Liver (tissue), 9 donors: ENCODE data around the gene ARHGAP23. TPM values are rescaled to one million over a fixed set of nuclear protein-coding genes. Genes with fewer than 3 reads are reported as not detected.

Experiments
- DNase-seq: peaks from one replicate; pipeline ENCODE4 v3.0.0-alpha.2; 2017; ENCODE audit warnings: low spot score
- H3K27ac ChIP-seq, 2 donors: one replicate each; pipeline ENCODE4 v1.7.0; 2013; ENCODE audit warnings: inconsistent platforms in 2 of 2, low read length in 2 of 2, control low read depth in 1 of 2, low read depth in 1 of 2, mild to moderate bottlenecking in 1 of 2
- H3K27me3 ChIP-seq, 4 donors: one replicate each; pipeline versions ENCODE4 v1.6.1 to v1.7.0; 2013; ENCODE audit warnings: low read length in 3 of 4, inconsistent platforms in 1 of 4, mild to moderate bottlenecking in 1 of 4, moderate library complexity in 1 of 4; ENCODE audit not compliant: control insufficient read depth in 4 of 4, insufficient read depth in 4 of 4
- H3K36me3 ChIP-seq, 4 donors: one replicate each; pipeline versions ENCODE4 v1.6.1 to v1.7.0; 2013; ENCODE audit warnings: low read length in 3 of 4, mild to moderate bottlenecking in 3 of 4, low read depth in 1 of 4, moderate library complexity in 1 of 4; ENCODE audit not compliant: control insufficient read depth in 4 of 4, insufficient read depth in 3 of 4
- H3K4me1 ChIP-seq, 4 donors: one replicate each; pipeline versions ENCODE4 v1.6.1 to v1.7.0; 2013; ENCODE audit warnings: low read length in 3 of 4, mild to moderate bottlenecking in 3 of 4, moderate library complexity in 1 of 4; ENCODE audit not compliant: control insufficient read depth in 4 of 4, insufficient read depth in 4 of 4
- H3K4me3 ChIP-seq, 3 donors: one replicate each; pipeline versions ENCODE4 v1.6.1 to v1.7.0; 2013; ENCODE audit warnings: low read length in 3 of 3, control low read depth in 1 of 3, low read depth in 1 of 3, mild to moderate bottlenecking in 1 of 3
- H3K9ac ChIP-seq, 2 donors: one replicate each; pipeline ENCODE4 v1.7.0; 2013; ENCODE audit warnings: low read length in 2 of 2, mild to moderate bottlenecking in 2 of 2, moderate library complexity in 2 of 2, control low read depth in 1 of 2, low read depth in 1 of 2
- H3K9me3 ChIP-seq, 4 donors: one replicate each; pipeline versions ENCODE4 v1.6.1 to v1.7.0; 2013; ENCODE audit warnings: low read length in 3 of 4; ENCODE audit not compliant: control insufficient read depth in 4 of 4
- EGR1 ChIP-seq, 2 donors: IDR thresholded peaks; 2 replicates each; pipeline ENCODE4 v1.6.1; 2016 to 2018; ENCODE audit warnings: antibody characterized with exemption in 2 of 2, low read depth in 2 of 2
- FOXA2 ChIP-seq: IDR thresholded peaks from 2 replicates; pipeline ENCODE4 v1.6.1; 2016; ENCODE audit warnings: antibody characterized with exemption
- GABPA ChIP-seq, 2 donors: IDR thresholded peaks in 1 of 2; conservative IDR thresholded peaks in 1 of 2; 2 replicates each; pipeline ENCODE4 v1.6.1; 2016; ENCODE audit warnings: antibody characterized with exemption in 2 of 2, mild to moderate bottlenecking in 1 of 2, moderate library complexity in 1 of 2
- HNF4A ChIP-seq, 2 donors: conservative IDR thresholded peaks; 2 replicates each; pipeline ENCODE4 v1.6.1; 2016; ENCODE audit warnings: antibody characterized with exemption in 2 of 2, mild to moderate bottlenecking in 2 of 2
- JUND ChIP-seq, 2 donors: IDR thresholded peaks; 2 replicates each; pipeline ENCODE4 v1.6.1; 2016; ENCODE audit warnings: antibody characterized with exemption in 2 of 2
- NR2F2 ChIP-seq: IDR thresholded peaks from 2 replicates; pipeline ENCODE4 v1.6.1; 2016; ENCODE audit warnings: antibody characterized with exemption
- RAD21 ChIP-seq, 2 donors: IDR thresholded peaks; 2 replicates each; pipeline ENCODE4 v1.6.1; 2016; ENCODE audit warnings: antibody characterized with exemption in 2 of 2, mild to moderate bottlenecking in 2 of 2
- TAF1 ChIP-seq: conservative IDR thresholded peaks from 2 replicates; pipeline ENCODE4 v1.6.1; 2016; ENCODE audit warnings: antibody characterized with exemption, mild to moderate bottlenecking
- YY1 ChIP-seq: IDR thresholded peaks from 2 replicates; pipeline ENCODE4 v1.6.1; 2016; ENCODE audit warnings: antibody characterized with exemption, mild to moderate bottlenecking
- WGBS: extraction: QIAGEN DNeasy Blood & Tissue Kit; methylation state at CpG from one replicate; pipeline ENCODE4 v1.1.7; 2013; 5-methylcytosine and 5-hydroxymethylcytosine counted together
- polyA plus RNA-seq, 2 donors: library from polyadenylated mRNA; stranded (reverse) in 1 of 2; unstranded in 1 of 2; fragments of 200-250 nt in 1 of 2; fragments of >200 nt in 1 of 2; fragmentation: Nextera tagmentation in 1 of 2; extraction: Ambion mirVana in 1 of 2; gene quantifications; one replicate each; pipeline versions ENCODE4 v1.2.1 to v1.2.3, GENCODE V29; 2013 to 2015
- total RNA-seq, 2 donors: library from RNA; depleted of rRNA; stranded (reverse); fragments of >200 nt; gene quantifications; one replicate each; pipeline ENCODE4 v1.2.3, GENCODE V29; 2014
- TF ChIP-seq, protein P1 (sequence below): IDR thresholded peaks from 2 replicates; pipeline ENCODE4 v1.6.1; 2016; ENCODE audit warnings: antibody characterized with exemption
- TF ChIP-seq, protein P2 (sequence below): IDR thresholded peaks from 2 replicates; pipeline ENCODE4 v1.6.1; 2016; ENCODE audit warnings: antibody characterized with exemption
- TF ChIP-seq, protein P3 (sequence below): fragments of 150-350 bp; IDR thresholded peaks from 2 replicates; pipeline ENCODE4 v1.5.1; 2017; ENCODE audit warnings: improper control_type of control experiment, low read depth, low read length; ENCODE audit not compliant: missing input control
- TF ChIP-seq, protein P4 (sequence below): IDR thresholded peaks from 2 replicates; pipeline ENCODE4 v1.6.1; 2016; ENCODE audit warnings: antibody characterized with exemption, mild to moderate bottlenecking
- TF ChIP-seq, protein P5 (sequence below): IDR thresholded peaks from 2 replicates; pipeline ENCODE4 v1.6.1; 2016; ENCODE audit warnings: antibody characterized with exemption
- donor health status: healthy.
- donor health status: healthy.
- donor health status: healthy.
- donor health status: healthy.
- donor health status: healthy.

The ARHGAP23 gene
- total and polyA plus RNA-seq, 4 donors = 0.28 to 31.8 (median 4.6) TPM

DNA sequence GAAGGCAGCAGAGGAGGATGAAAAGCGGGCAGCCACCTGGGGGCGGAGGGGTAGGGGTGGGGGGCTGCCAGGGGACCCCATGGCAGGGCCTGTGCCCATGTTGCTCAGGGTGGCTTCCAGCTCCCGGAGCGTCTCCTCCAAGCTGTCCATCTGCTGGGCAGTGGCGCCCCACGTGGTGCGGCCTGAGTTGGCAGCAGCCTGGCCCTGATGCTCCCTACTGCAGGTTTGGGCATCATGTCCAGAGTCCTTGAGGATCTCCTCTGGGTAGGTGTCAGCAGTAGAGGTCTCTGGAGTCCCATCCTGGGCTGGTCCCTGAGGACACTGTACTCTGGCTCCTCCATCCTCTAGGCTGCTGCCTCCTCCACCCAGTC lies 116.6 kb downstream of the ARHGAP23 start:
- Histone ChIP-seq H3K27ac (no peak overlapping the region), H3K9ac (no peak overlapping the region), H3K4me1 (no peaks in the 10 kb centered on the region), H3K27me3 (no peaks in the 10 kb centered on the region), H3K36me3 (peaks cover 0 to 2% (median 0%) of the 10 kb centered on the region in 4 donors), H3K4me3 (no peak overlapping the region), H3K9me3 (no peaks in the 10 kb centered on the region)
- TF ChIP-seq TAF1 (no peak), EGR1 (IDR thresholded peaks at IDR 0.05; ENCODE audit: low read depth in 2 of 2) (no peak), HNF4A (conservative IDR thresholded peaks at IDR 0.05) (no peak), GABPA (IDR thresholded peaks at IDR 0.05 in 1 of 2, conservative IDR thresholded peaks at IDR 0.05 in 1 of 2) (no peak), NR2F2 (no peak), JUND (IDR thresholded peaks at IDR 0.05) (no peak), FOXA2 (no peak)
- TF ChIP-seq, protein P1, sequence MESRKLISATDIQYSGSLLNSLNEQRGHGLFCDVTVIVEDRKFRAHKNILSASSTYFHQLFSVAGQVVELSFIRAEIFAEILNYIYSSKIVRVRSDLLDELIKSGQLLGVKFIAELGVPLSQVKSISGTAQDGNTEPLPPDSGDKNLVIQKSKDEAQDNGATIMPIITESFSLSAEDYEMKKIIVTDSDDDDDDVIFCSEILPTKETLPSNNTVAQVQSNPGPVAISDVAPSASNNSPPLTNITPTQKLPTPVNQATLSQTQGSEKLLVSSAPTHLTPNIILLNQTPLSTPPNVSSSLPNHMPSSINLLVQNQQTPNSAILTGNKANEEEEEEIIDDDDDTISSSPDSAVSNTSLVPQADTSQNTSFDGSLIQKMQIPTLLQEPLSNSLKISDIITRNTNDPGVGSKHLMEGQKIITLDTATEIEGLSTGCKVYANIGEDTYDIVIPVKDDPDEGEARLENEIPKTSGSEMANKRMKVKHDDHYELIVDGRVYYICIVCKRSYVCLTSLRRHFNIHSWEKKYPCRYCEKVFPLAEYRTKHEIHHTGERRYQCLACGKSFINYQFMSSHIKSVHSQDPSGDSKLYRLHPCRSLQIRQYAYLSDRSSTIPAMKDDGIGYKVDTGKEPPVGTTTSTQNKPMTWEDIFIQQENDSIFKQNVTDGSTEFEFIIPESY = no peak
- TF ChIP-seq, protein P2, sequence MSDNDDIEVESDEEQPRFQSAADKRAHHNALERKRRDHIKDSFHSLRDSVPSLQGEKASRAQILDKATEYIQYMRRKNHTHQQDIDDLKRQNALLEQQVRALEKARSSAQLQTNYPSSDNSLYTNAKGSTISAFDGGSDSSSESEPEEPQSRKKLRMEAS = no peak
- TF ChIP-seq, protein P3, sequence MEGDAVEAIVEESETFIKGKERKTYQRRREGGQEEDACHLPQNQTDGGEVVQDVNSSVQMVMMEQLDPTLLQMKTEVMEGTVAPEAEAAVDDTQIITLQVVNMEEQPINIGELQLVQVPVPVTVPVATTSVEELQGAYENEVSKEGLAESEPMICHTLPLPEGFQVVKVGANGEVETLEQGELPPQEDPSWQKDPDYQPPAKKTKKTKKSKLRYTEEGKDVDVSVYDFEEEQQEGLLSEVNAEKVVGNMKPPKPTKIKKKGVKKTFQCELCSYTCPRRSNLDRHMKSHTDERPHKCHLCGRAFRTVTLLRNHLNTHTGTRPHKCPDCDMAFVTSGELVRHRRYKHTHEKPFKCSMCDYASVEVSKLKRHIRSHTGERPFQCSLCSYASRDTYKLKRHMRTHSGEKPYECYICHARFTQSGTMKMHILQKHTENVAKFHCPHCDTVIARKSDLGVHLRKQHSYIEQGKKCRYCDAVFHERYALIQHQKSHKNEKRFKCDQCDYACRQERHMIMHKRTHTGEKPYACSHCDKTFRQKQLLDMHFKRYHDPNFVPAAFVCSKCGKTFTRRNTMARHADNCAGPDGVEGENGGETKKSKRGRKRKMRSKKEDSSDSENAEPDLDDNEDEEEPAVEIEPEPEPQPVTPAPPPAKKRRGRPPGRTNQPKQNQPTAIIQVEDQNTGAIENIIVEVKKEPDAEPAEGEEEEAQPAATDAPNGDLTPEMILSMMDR = no peak
- TF ChIP-seq, protein P4, sequence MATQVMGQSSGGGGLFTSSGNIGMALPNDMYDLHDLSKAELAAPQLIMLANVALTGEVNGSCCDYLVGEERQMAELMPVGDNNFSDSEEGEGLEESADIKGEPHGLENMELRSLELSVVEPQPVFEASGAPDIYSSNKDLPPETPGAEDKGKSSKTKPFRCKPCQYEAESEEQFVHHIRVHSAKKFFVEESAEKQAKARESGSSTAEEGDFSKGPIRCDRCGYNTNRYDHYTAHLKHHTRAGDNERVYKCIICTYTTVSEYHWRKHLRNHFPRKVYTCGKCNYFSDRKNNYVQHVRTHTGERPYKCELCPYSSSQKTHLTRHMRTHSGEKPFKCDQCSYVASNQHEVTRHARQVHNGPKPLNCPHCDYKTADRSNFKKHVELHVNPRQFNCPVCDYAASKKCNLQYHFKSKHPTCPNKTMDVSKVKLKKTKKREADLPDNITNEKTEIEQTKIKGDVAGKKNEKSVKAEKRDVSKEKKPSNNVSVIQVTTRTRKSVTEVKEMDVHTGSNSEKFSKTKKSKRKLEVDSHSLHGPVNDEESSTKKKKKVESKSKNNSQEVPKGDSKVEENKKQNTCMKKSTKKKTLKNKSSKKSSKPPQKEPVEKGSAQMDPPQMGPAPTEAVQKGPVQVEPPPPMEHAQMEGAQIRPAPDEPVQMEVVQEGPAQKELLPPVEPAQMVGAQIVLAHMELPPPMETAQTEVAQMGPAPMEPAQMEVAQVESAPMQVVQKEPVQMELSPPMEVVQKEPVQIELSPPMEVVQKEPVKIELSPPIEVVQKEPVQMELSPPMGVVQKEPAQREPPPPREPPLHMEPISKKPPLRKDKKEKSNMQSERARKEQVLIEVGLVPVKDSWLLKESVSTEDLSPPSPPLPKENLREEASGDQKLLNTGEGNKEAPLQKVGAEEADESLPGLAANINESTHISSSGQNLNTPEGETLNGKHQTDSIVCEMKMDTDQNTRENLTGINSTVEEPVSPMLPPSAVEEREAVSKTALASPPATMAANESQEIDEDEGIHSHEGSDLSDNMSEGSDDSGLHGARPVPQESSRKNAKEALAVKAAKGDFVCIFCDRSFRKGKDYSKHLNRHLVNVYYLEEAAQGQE = no peak
- TF ChIP-seq, protein P5, sequence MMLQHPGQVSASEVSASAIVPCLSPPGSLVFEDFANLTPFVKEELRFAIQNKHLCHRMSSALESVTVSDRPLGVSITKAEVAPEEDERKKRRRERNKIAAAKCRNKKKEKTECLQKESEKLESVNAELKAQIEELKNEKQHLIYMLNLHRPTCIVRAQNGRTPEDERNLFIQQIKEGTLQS = no peak
- DNase-seq = no peak
- WGBS = 97% methylated on average over 7 of the region's 7 CpGs

DNA sequence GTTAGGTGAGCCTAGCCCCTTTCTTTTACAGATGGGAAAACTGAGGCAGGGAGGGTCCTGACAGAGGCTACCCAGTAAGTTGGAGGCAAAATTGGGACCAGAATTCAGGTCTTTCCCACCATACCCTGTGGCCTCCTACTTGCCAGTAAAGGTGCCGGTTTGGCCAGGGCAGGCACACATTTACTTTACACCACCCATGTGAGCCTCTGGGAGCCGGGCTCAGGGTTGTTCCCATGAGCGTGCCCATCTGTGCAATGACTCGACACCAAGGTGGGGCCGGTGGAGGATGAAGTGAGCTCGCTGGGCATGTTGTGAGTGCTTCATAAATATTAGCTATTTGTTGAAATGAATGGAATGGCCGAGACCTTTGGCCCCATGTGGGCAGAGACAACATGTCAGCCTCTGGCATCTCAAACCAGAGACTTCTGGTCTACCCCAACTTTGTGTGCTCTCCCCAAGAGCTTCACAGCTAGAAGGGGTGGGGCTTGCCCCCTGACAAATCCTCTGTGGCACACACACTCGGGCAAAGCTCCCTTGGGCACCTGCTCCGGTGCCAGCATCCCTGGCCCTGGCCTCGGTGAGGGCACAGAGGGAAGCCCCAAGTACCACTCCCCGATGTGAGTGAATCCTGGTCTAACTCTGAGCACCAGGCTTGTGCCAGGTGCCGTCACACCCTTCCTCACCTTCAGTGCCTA lies 117.4 kb downstream of the ARHGAP23 start:
- DNase-seq = no peak
- Histone ChIP-seq H3K4me1 (no peaks in the 10 kb centered on the region), H3K4me3 (no peak overlapping the region), H3K9ac (no peak overlapping the region), H3K36me3 (peaks cover 0 to 2% (median 0%) of the 10 kb centered on the region in 4 donors), H3K9me3 (no peaks in the 10 kb centered on the region), H3K27ac (no peak overlapping the region), H3K27me3 (no peaks in the 10 kb centered on the region)
- TF ChIP-seq YY1 (no peak), RAD21 (IDR thresholded peaks at IDR 0.05) (no peak), JUND (IDR thresholded peaks at IDR 0.05) (no peak)
- TF ChIP-seq, protein P5 = no peak
- 93% methylated on average over 12 of the region's 12 CpGs for WGBS
